RWPE2 (cell line): ENCODE measurements around the gene PCCA.

ENCODE experiments used
- ATAC-seq: fragments of 200-7000 bp; cut with Tn5 transposase; 3 replicates; pipeline ENCODE4 v1.9.1; 2021; ENCODE audit warnings: low read depth
- DNase-seq: peaks from one replicate; pipeline ENCODE4 v3.0.0-alpha.2; 2020; ENCODE audit warnings: low spot score
- H3K27ac ChIP-seq: fragments of 450-650 bp; 2 replicates; pipeline ENCODE4 v1.5.1; 2017; ENCODE audit warnings: mild to moderate bottlenecking; ENCODE audit not compliant: poor library complexity, severe bottlenecking
- H3K27me3 ChIP-seq: fragments of 250-450 bp; sonication (Bioruptor Pico); 2 replicates; pipeline ENCODE4 v1.5.1; 2021; ENCODE audit warnings: mild to moderate bottlenecking, moderate library complexity; ENCODE audit not compliant: insufficient read depth, poor library complexity, severe bottlenecking
- H3K36me3 ChIP-seq: fragments of 250-450 bp; sonication (Bioruptor Pico); 2 replicates; pipeline ENCODE4 v1.5.1; 2020; ENCODE audit warnings: low read depth, mild to moderate bottlenecking, moderate library complexity
- H3K4me1 ChIP-seq: fragments of 250-450 bp; sonication (Bioruptor Pico); 2 replicates; pipeline ENCODE4 v1.5.1; 2021; ENCODE audit warnings: mild to moderate bottlenecking, moderate library complexity; ENCODE audit not compliant: insufficient read depth, poor library complexity, severe bottlenecking
- H3K4me3 ChIP-seq: fragments of 250-450 bp; sonication (Bioruptor Pico); 2 replicates; pipeline ENCODE4 v1.5.1; 2021; ENCODE audit warnings: mild to moderate bottlenecking, moderate library complexity; ENCODE audit not compliant: severe bottlenecking
- H3K9me3 ChIP-seq: fragments of 250-450 bp; sonication (Bioruptor Pico); 2 replicates; pipeline ENCODE4 v1.5.1; 2021; ENCODE audit warnings: mild to moderate bottlenecking, moderate library complexity; ENCODE audit not compliant: severe bottlenecking
- TF ChIP-seq, protein P1 (sequence below): fragments of 450-650 bp; IDR thresholded peaks from one replicate; pipeline ENCODE4 v1.5.1; 2017; ENCODE audit warnings: mild to moderate bottlenecking, moderate library complexity; ENCODE audit not compliant: poor library complexity, severe bottlenecking

Gene PCCA

GRCh38 chr13:100231176-100231575 is 142.3 kb downstream of the PCCA start:
- Histone ChIP-seq H3K4me1 (peaks cover 10% of the 10 kb centered on the region), H3K9me3 (no peaks in the 10 kb centered on the region), H3K27me3 (no peaks in the 10 kb centered on the region), H3K27ac (no peak overlapping the region), H3K36me3 (no peaks in the 10 kb centered on the region; the same call in 1 of the 2 replicates), H3K4me3 (no peak overlapping the region)
- no peak for DNase-seq
- ATAC-seq = no peak
- TF ChIP-seq, protein P1, sequence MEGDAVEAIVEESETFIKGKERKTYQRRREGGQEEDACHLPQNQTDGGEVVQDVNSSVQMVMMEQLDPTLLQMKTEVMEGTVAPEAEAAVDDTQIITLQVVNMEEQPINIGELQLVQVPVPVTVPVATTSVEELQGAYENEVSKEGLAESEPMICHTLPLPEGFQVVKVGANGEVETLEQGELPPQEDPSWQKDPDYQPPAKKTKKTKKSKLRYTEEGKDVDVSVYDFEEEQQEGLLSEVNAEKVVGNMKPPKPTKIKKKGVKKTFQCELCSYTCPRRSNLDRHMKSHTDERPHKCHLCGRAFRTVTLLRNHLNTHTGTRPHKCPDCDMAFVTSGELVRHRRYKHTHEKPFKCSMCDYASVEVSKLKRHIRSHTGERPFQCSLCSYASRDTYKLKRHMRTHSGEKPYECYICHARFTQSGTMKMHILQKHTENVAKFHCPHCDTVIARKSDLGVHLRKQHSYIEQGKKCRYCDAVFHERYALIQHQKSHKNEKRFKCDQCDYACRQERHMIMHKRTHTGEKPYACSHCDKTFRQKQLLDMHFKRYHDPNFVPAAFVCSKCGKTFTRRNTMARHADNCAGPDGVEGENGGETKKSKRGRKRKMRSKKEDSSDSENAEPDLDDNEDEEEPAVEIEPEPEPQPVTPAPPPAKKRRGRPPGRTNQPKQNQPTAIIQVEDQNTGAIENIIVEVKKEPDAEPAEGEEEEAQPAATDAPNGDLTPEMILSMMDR = no peak

DNA sequence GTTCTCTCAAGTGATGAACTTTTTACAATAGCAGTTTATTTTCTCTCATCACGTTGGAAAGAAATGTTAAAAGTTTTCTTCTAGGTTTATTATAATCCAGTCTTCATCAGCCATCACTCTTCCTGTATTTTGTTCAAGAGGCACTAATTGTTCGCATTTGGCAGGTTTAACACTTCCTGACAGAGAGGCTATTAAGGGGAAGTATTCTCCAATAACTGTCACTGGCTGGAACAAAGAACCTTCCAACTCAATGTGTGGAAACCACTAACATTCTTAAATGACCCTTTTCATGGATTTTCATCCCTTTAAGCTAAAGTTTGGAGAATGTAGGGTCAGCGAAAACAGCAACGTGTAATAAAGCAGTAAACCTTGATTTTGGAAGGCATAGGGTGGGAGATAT is 145.1 kb downstream of the PCCA start:
- ATAC-seq (no peak), DNase-seq (no peak)
- TF ChIP-seq, protein P1 = no peak
- H3K4me1 ChIP-seq = peaks cover 9% of the 10 kb centered on the region
- H3K9me3 ChIP-seq = no peaks in the 10 kb centered on the region
- H3K36me3 ChIP-seq = no peaks in the 10 kb centered on the region; the same call in 1 of the 2 replicates
- H3K27ac ChIP-seq = no peak overlapping the region
- no peak overlapping the region for H3K4me3 ChIP-seq
- H3K27me3 ChIP-seq = no peaks in the 10 kb centered on the region

- no peak for ATAC-seq
These were observed 145.7 kb downstream of the PCCA start for GRCh38 chr13:100234524-100235136.

GRCh38 chr13:100235311-100235901 is 146.5 kb downstream of the PCCA start:
- Histone ChIP-seq H3K4me3 (no peak overlapping the region), H3K9me3 (no peaks in the 10 kb centered on the region), H3K36me3 (no peaks in the 10 kb centered on the region; the same call in 1 of the 2 replicates), H3K27me3 (no peaks in the 10 kb centered on the region), H3K27ac (no peak overlapping the region), H3K4me1 (no peaks in the 10 kb centered on the region)
- ATAC-seq (peak; percentile 31; the same call in 1 of the 3 replicates), DNase-seq (no peak)
- TF ChIP-seq, protein P1 = peak; percentile 85

More at GRCh38 chr13:100234524-100235136, 145.7 kb downstream of the PCCA start:
- no peak for DNase-seq
- Histone ChIP-seq H3K4me1 (peaks cover 2% of the 10 kb centered on the region), H3K27ac (no peak overlapping the region), H3K27me3 (no peaks in the 10 kb centered on the region), H3K9me3 (no peaks in the 10 kb centered on the region), H3K4me3 (no peak overlapping the region), H3K36me3 (no peaks in the 10 kb centered on the region; the same call in 1 of the 2 replicates)
- TF ChIP-seq, protein P1 = no peak

- no peaks in the 10 kb centered on the region for H3K27me3 ChIP-seq
- DNase-seq (no peak), ATAC-seq (no peak)
- H3K4me1 ChIP-seq = no peaks in the 10 kb centered on the region
- H3K9me3 ChIP-seq = no peaks in the 10 kb centered on the region
- no peak overlapping the region for H3K27ac ChIP-seq
- H3K36me3 ChIP-seq = no peaks in the 10 kb centered on the region; the same call in 1 of the 2 replicates
- TF ChIP-seq, protein P1 = no peak
- H3K4me3 ChIP-seq = no peak overlapping the region
These were observed 151.4 kb downstream of the PCCA start for GRCh38 chr13:100240109-100240779.
